ENCODE data around the gene BLM. TPM values are rescaled to one million over a fixed set of nuclear protein-coding genes. Genes with fewer than 3 reads are reported as not detected.

BLM gene
- total RNA-seq, 1 donor from 2014 or later, result 58.0 TPM

DNA sequence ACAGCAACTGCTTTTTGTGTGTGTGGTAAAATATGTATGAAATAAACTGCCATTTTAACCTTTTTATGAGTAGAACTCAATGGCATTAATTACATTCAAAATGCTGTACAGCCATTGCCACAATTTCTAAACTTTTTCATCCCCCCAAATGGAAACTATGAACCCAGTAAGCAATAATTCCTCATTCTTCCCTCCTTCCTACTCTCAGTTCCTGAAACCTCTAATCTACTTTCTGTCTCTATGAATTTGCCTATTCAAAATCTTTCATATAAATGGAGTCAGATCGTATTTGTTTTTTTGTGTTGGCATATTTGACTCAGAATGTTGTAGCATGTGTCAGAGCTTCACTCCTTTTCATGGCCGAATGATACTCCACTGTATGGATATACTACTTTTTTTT is 5.3 kb upstream of the BLM start:
- Histone ChIP-seq H3K9me3 (ENCODE audit: low read depth) (no peaks in the 10 kb centered on the region), H3K9ac (no peak overlapping the region), H3K27ac (no peak overlapping the region), H3K36me3 (no peaks in the 10 kb centered on the region), H3K27me3 (no peaks in the 10 kb centered on the region), H3K4me3 (no peak overlapping the region), H3F3A (ENCODE audit: low read depth) (peaks cover 7% of the 10 kb centered on the region), H3K4me2 (no peak overlapping the region), H4K20me1 (ENCODE audit: low read depth) (peaks cover 5% of the 10 kb centered on the region), H3K4me1 (peaks cover 12% of the 10 kb centered on the region), H2AFZ (replicated peaks) (no peak overlapping the region), H3K79me2 (ENCODE audit: low read depth) (peaks cover 12% of the 10 kb centered on the region)
- Mint-ChIP-seq H3K36me3 (peaks cover 11% of the 10 kb centered on the region), H3K4me1 (peaks cover 8% of the 10 kb centered on the region), H3K9me3 (no peaks in the 10 kb centered on the region), H3K4me3 (no peak overlapping the region), H3K27me3 (ENCODE audit: insufficient read depth, low read depth) (no peaks in the 10 kb centered on the region), H3K27ac (no peak overlapping the region)
- DNase-seq (ENCODE audit: low spot score), result no peak
- no peak for TF ChIP-seq EZH2 (IDR thresholded peaks at IDR 0.05)

DNA sequence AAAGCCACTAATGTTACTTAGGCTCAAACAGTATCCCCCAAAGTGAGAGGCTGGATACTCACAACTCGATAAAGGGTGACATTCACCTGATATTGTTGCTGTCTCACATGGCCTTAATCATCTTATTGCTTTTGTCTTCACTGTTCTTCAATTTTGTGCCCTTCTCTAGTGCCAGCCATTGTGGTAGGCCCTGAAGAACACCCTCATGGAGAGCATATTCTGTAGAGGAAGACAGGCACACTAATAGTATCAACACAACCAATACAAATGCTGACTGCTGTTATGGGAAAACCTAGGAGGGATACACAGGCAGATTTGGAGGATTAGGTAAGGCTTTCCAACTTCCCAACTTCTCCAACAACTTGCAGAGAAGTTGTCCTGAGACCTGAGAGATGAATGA is 4.1 kb upstream of the BLM start:
- Mint-ChIP-seq H3K27me3 (ENCODE audit: insufficient read depth, low read depth) (no peaks in the 10 kb centered on the region), H3K4me1 (peaks cover 12% of the 10 kb centered on the region), H3K36me3 (peaks cover 11% of the 10 kb centered on the region), H3K27ac (no peak overlapping the region), H3K4me3 (no peak overlapping the region), H3K9me3 (no peaks in the 10 kb centered on the region)
- Histone ChIP-seq H3F3A (ENCODE audit: low read depth) (peaks cover 7% of the 10 kb centered on the region), H3K79me2 (ENCODE audit: low read depth) (peaks cover 21% of the 10 kb centered on the region), H3K27me3 (no peaks in the 10 kb centered on the region), H4K20me1 (ENCODE audit: low read depth) (peaks cover 9% of the 10 kb centered on the region), H3K36me3 (no peaks in the 10 kb centered on the region), H3K9me3 (ENCODE audit: low read depth) (no peaks in the 10 kb centered on the region), H3K4me2 (no peak overlapping the region), H3K27ac (no peak overlapping the region), H3K4me3 (no peak overlapping the region), H3K9ac (no peak overlapping the region), H3K4me1 (peaks cover 12% of the 10 kb centered on the region), H2AFZ (replicated peaks) (no peak overlapping the region)
- DNase-seq (ENCODE audit: low spot score), result no peak
- TF ChIP-seq CTCF (IDR thresholded peaks at IDR 0.05) (no peak), EZH2phosphoT487 (IDR thresholded peaks at IDR 0.05) (no peak)

- Mint-ChIP-seq H3K4me3 (peak overlapping the region; percentile 99), H3K27ac (peak overlapping the region; percentile 94), H3K4me1 (peaks cover 19% of the 10 kb centered on the region), H3K27me3 (ENCODE audit: insufficient read depth, low read depth) (no peaks in the 10 kb centered on the region), H3K36me3 (peaks cover 7% of the 10 kb centered on the region), H3K9me3 (no peaks in the 10 kb centered on the region)
- peak overlapping the region; percentile 70 for H3K27ac ChIP-seq
- peak overlapping the region; percentile 66 for H2AFZ ChIP-seq (replicated peaks)
- peak overlapping the region; percentile 81 for H3K9ac ChIP-seq
- no peaks in the 10 kb centered on the region for H3K27me3 ChIP-seq
- peaks cover 13% of the 10 kb centered on the region for H4K20me1 ChIP-seq (ENCODE audit: low read depth)
- no peak for TF ChIP-seq EZH2phosphoT487 (IDR thresholded peaks at IDR 0.05)
- no peak for TF ChIP-seq EZH2 (IDR thresholded peaks at IDR 0.05)
- no peak for TF ChIP-seq CTCF (IDR thresholded peaks at IDR 0.05)
- H3K4me1 ChIP-seq, result peaks cover 12% of the 10 kb centered on the region
- H3K9me3 ChIP-seq (ENCODE audit: low read depth), result no peaks in the 10 kb centered on the region
- no peak for DNase-seq (ENCODE audit: low spot score)
- peak overlapping the region; percentile 76 for H3K4me3 ChIP-seq
- peak overlapping the region; percentile 92 for H3K4me2 ChIP-seq
- peaks cover 6% of the 10 kb centered on the region for H3K36me3 ChIP-seq
- H3K79me2 ChIP-seq (ENCODE audit: low read depth), result peaks cover 54% of the 10 kb centered on the region
- no peaks in the 10 kb centered on the region for H3F3A ChIP-seq (ENCODE audit: low read depth)
These were observed 700 bp upstream of the BLM start for GRCh38 chr15:90716317-90716975.

DNA sequence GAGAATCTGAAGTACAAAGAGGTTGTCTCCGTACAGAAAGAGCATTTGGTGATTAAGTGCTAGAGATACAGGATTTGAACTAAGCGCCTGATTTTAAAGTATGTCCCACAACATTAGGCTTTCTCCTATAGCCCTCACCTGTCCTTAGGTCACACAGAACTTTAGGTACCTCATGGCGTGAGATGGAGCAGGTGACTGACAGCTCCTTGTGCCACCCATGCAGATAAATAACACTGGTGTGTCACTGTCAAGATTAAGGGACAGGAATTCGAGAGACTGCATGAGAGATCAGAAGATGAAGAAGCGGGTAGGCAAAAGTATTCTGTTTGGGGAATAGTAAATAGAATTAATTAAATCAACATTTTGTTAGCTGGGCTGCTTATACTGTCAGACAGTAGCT is 1.1 kb downstream of the BLM start:
- H3K27ac ChIP-seq, result no peak overlapping the region
- no peak overlapping the region for H3K27ac Mint-ChIP-seq
- peak overlapping the region; percentile 93 for H3K4me2 ChIP-seq
- peaks cover 19% of the 10 kb centered on the region for H3K4me1 Mint-ChIP-seq
- peaks cover 6% of the 10 kb centered on the region for H3K36me3 ChIP-seq
- TF ChIP-seq CTCF (IDR thresholded peaks at IDR 0.05) (no peak), EZH2phosphoT487 (IDR thresholded peaks at IDR 0.05) (no peak), EZH2 (IDR thresholded peaks at IDR 0.05) (no peak)
- H3K9me3 ChIP-seq (ENCODE audit: low read depth), result no peaks in the 10 kb centered on the region
- H3K9ac ChIP-seq, result peak overlapping the region; percentile 67
- no peak for DNase-seq (ENCODE audit: low spot score)
- H3K4me3 ChIP-seq, result peak overlapping the region; percentile 76
- H2AFZ ChIP-seq (replicated peaks), result no peak overlapping the region
- peak overlapping the region; percentile 99 for H3K4me3 Mint-ChIP-seq
- H3K4me1 ChIP-seq, result peaks cover 12% of the 10 kb centered on the region
- H3K9me3 Mint-ChIP-seq, result no peaks in the 10 kb centered on the region
- H3K27me3 Mint-ChIP-seq (ENCODE audit: insufficient read depth, low read depth), result no peaks in the 10 kb centered on the region
- no peaks in the 10 kb centered on the region for H3F3A ChIP-seq (ENCODE audit: low read depth)
- peaks cover 13% of the 10 kb centered on the region for H4K20me1 ChIP-seq (ENCODE audit: low read depth)
- H3K79me2 ChIP-seq (ENCODE audit: low read depth), result peaks cover 72% of the 10 kb centered on the region
- H3K27me3 ChIP-seq, result no peaks in the 10 kb centered on the region
- H3K36me3 Mint-ChIP-seq, result peaks cover 4% of the 10 kb centered on the region

All from neural progenitor cell (in vitro differentiated cells).